HG03457 (cell line): Measurements from ENCODE around the gene MIXL1.
"Not testable (repeated sequence)": the region's sequence is repeated elsewhere in the genome, so short reads cannot be mapped to it uniquely, and the experiment has no call there.

Source experiments
- ATAC-seq: cut with Tn5 transposase; IDR thresholded peaks from one replicate; pipeline ENCODE4 v1.9.1; 2021; ENCODE audit warnings: moderate number of reproducible peaks; ENCODE audit not compliant: unreplicated experiment

Gene MIXL1

DNA sequence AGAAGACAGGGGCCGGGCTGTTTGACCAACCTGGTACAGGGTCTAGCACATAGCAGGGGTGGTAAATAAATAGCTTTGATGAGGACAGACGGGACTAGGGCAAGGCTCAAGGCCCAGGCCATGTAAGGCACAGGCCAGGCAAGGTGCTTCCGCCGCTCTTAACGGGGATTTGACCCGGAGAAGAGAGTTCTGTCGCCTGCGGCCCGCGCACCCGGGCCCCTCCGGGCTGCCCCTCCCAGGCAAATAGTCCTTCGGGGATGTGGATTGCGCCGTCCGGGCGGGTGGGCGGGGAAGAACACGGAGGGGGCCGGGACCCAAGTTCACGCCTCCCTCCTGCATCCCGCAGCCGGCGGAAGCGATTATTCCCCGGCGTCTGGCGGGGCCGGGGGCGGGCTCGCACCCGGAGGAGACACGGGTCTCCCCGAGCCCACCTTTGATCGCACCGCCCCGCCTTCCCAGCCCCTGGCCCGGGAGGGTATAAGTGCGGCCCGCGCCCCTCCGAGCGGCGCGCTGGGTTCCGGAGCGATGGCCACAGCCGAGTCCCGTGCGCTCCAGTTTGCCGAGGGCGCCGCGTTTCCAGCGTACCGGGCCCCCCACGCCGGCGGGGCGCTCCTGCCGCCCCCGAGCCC is at the start of gene MIXL1:
MIXL1 (plus strand) TSS at position 508 of the 629 bp plus-strand sequence; CDS start at position 526, 18 bp downstream.
- no peak for ATAC-seq

- ATAC-seq, result no peak
These were observed 46.6 kb upstream of the MIXL1 start for GRCh38 chr1:226176870-226177269.

DNA sequence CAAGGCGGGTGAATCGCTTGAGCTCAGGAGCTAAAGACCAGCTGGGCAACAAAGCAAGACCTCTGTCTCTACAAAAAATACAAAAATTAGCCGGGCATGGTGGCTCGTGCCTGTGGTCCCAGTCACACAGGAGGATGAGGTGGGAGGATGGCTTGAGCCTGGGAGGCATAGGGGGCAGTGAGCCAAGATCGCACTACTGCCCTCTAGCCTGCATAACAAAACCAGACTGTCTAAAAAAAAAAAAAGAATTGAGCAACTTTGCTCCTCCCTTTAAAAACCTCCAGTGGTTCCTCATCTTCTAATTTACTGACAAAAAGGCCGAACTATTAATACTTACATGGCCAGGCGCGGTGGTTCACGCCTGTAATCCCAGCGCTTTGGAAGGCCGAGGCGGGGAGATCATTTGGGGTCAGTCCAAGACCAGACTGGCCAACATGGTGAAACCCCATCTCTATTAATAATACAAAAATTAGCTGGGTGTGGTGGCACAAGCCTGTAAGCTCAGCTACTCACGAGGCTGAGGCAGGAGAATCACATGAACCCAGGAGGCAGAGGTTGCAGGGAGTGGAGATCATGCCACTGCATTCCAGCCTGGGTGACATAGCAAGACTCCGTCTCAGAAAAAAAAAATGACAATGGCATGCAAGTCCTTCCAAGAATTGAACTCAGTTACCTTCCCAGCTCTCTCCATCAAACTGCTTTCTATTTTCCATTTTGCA is 41.3 kb upstream of the MIXL1 start:
- ATAC-seq, result no peak

- ATAC-seq, result no peak
These were observed 38.1 kb upstream of the MIXL1 start for GRCh38 chr1:226185141-226186036.

DNA sequence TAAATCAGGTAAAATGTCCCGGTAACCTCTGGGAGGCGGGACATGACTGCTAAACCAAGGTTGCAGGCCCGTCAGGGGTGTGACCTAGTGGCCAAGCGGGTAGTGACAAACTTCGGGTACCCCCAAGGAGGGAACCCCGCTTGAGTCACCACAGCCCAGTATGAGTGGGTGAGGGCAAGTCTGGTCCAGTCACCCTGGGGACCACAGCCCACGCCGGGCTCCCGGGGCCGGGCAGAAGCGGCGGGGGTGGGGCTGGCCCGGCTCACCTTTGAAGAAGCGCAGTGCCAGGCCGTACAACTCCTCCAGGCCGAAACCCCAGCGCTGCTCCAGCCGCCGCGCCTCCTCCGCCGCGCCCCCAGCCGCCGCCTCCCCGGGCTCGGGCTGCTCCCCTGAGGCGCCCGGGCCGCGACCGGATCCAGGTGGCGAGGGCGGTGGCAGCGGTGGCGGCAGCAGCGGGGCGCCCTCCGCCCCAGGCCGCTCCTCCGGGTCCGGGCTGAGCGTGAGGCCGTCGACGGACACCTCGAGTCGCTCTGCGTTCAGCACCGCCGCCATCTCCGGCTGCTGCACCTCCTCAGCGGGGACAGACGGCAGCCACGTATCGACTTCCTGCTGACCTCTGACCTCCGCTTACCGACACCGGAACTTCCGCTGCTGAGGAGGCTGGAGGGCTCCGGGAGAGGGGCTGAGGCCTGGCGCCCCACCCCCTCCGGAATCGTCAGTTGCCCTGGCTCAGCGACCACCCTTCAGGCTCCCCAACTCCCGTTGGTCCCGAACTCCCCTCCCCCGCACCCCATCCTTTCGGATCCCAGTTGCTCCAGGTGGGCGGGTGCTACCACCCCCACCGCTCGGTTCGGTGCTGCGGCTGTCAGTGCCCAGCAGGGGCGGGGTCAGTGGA is 37.1 kb upstream of the MIXL1 start, which contains the start of gene ACBD3:
ACBD3 (minus strand) TSS at position 618 of the 895 bp plus-strand sequence; CDS start at position 552, 66 bp downstream.
- peak; percentile 77 for ATAC-seq

- ATAC-seq, result no peak
These were observed 36.5 kb upstream of the MIXL1 start for GRCh38 chr1:226187019-226187322.

DNA sequence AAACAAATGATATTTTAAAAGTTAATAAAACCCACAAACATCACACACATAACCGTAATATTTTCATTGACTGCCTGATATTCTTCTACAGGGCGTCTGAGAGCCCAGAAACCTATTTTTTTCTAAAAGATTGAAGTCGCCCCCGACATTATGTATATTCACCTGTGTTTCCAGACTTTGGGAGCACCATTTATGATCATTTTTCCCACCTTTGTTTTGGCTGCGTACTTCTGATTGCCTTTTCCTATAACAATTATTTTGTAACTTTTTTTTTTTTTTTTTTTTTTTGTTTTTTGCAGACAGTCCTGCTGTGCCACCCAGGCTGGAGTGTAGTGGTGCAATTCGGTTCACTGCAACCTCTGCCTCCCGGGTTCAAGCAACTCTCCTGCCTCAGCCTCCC is 36.1 kb upstream of the MIXL1 start:
- no peak for ATAC-seq

DNA sequence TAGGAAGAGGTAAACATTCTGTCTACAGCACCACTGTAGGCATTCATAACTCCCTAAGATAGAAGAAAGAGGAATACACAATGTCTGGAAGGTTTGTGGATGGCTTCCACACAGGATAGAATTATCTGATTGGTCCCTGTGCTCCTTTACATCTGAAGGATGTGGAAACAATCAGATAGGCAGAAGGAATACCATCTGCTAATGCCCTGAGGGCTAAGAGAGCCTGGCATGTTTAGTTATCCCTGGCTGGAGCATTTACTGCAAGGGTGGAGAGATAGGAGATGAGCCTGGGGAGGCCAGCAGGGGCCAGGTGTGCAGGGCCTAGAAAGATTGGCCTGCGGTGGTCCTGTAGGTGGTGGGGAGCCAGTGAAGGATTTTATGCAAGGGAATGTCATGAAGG is 28.3 kb upstream of the MIXL1 start:
- ATAC-seq, result no peak

DNA sequence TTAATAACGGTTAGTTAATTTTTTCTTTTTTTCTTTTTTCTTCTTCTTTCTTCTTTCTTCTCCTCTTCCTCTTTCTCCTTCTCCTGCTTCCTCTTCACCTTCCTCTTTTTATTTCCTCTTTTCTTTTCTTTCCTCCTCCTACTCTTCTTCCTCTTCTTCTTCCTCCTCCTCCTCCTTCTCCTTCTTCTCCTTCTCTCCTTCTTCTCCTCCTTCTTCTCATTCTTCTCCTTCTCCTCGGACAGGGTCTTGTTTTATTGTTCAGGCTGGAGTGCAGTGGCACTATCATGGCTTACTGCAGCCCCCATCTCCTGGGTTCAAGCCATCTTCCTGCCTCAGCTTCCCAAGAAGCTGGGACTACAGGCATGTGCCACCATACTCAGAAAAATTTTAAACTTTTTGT is 23.5 kb upstream of the MIXL1 start:
- ATAC-seq, result no peak

GRCh38 chr1:226201029-226201593 is 22.4 kb upstream of the MIXL1 start:
- ATAC-seq, result peak; percentile 58

DNA sequence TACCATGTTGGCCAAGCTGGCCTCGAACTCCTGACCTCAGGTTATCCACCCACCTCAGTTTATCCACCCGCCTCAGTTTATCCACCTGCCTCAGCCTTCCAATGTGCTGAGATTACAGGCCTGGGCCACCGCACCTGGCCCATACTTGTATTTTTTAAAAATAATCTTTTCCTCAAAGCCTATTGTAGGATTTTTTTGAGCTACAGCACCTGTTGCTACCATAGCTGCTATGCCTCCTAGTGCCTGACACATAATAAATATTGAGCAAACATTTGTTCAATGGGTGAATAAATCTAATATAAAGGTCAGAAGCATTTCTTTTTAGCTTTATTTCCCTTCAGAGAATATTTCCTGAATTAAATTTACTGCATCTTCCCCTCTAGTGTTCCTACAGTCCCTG is 21.2 kb upstream of the MIXL1 start:
- ATAC-seq, result no peak

DNA sequence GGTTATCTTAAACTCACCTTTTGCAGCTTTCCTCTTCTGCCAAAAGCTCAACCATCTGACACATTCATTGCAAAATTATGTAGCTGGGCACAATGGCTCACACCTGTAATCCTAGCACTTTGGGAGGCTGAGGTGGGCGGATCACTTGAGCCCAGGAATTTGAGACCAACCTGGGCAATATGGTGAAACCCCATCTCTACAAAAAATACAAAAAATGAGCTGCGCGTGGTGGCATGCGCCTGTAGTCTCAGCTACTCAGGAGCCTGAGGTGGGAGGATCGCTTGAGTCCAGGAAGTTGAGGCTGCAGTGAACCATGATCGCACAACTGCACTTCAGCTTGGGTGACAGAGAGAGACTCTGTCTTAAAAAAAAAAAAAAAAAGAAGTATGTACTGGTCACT is 20.8 kb upstream of the MIXL1 start:
- not testable (repeated sequence) for ATAC-seq

- no peak for ATAC-seq
These were observed 20.2 kb upstream of the MIXL1 start for GRCh38 chr1:226203240-226203639.

DNA sequence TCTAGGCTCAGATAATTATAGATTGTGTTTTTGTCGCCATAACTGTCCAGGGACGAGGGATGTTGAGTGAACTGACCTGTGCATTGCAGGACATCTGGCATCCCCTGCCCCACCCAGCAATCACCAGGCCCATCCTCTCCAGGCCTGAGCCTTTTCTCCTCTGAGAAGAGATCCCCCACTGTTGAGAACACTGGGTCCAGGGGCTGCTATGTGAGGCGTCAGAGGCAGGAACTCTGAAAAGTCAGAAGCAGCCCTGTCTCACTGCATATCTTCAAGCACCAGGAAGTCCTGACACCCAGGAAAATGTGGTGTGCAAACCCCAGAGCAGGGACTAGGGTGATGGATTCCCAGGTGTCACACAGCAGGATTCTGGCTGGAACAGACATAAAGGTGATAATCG is 19.8 kb upstream of the MIXL1 start:
- ATAC-seq, result no peak

DNA sequence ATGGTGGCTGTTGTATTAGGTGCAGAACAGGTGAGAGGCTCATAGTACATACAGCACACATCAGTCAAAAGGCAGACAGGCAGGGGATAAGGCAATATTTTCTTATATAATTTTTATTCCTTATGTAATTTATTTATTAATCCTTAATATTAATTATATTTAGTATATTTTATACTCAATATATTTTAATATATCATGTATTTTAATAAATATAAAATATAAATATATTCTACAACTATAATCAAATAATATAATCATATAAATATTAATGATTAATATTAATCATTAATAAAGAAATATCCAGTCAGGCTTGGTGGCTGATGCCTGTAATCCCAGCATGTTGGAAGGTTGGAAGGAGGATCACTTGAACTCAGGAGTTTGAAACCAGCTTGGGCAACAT is 19.3 kb upstream of the MIXL1 start:
- ATAC-seq, result no peak

- ATAC-seq, result no peak
These were observed 16.4 kb upstream of the MIXL1 start for GRCh38 chr1:226207048-226207447.

- ATAC-seq, result no peak
These were observed 14.0 kb upstream of the MIXL1 start for GRCh38 chr1:226209307-226210059.

- no peak for ATAC-seq
These were observed 12.8 kb upstream of the MIXL1 start for GRCh38 chr1:226210571-226211176.

DNA sequence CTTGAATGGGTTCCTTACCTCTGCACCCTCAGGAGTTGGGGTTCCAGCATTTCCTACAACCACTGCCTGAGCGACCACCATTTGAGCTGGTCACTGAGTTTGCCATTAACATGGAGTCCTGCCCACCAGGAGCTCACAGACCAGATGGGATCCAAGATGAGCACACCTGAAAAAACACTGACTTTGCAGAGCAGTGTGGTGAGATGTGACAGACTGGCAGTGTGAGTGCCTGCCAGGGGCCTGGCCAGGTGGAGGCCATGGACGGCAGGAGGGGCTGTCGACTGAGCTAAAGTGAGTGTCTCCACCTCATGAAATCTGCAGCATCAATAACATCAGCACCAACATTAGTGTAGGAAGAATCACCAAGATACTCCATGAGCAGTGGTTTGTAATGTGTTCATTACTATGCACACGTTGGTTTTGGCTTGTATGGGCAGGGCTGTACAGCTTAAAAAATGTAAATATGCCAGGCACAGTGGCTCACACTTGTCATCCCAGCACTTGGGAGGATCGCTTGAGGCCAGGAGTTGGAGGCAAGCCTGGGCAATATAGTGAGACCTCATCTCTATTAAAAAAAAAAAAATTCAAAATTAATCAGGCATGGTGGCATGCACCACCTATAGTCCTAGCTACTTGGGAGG is 12.2 kb upstream of the MIXL1 start:
- ATAC-seq, result no peak
